NB4 (cell line): ENCODE measurements around the gene TUBGCP2.
"Not testable (repeated sequence)": the region's sequence is repeated elsewhere in the genome, so short reads cannot be mapped to it uniquely, and the experiment has no call there.

ENCODE experiments used
- DNase-seq: peaks from one replicate; pipeline ENCODE4 v3.0.0; 2010; ENCODE audit warnings: low read depth
- H3K4me3 ChIP-seq: one replicate; pipeline ENCODE4 v1.5.1; 2011; ENCODE audit warnings: mild to moderate bottlenecking, low read depth, low read length, moderate library complexity
- MYC ChIP-seq: IDR thresholded peaks from 2 replicates; pipeline ENCODE4 v1.6.1; 2011; ENCODE audit warnings: low read depth, low read length
- POLR2A ChIP-seq: IDR thresholded peaks from 2 replicates; pipeline ENCODE4 v1.6.1; 2011; ENCODE audit warnings: mild to moderate bottlenecking; ENCODE audit not compliant: insufficient read length; ENCODE audit errors: extremely low read depth
- TF ChIP-seq, protein P1 (sequence below): IDR thresholded peaks from 2 replicates; pipeline ENCODE4 v1.6.1; 2011; ENCODE audit warnings: low read depth, low read length
- TF ChIP-seq, protein P2 (sequence below): IDR thresholded peaks from one replicate; pipeline ENCODE4 v1.5.1; 2012; ENCODE audit warnings: low read depth, low read length

Gene TUBGCP2

DNA sequence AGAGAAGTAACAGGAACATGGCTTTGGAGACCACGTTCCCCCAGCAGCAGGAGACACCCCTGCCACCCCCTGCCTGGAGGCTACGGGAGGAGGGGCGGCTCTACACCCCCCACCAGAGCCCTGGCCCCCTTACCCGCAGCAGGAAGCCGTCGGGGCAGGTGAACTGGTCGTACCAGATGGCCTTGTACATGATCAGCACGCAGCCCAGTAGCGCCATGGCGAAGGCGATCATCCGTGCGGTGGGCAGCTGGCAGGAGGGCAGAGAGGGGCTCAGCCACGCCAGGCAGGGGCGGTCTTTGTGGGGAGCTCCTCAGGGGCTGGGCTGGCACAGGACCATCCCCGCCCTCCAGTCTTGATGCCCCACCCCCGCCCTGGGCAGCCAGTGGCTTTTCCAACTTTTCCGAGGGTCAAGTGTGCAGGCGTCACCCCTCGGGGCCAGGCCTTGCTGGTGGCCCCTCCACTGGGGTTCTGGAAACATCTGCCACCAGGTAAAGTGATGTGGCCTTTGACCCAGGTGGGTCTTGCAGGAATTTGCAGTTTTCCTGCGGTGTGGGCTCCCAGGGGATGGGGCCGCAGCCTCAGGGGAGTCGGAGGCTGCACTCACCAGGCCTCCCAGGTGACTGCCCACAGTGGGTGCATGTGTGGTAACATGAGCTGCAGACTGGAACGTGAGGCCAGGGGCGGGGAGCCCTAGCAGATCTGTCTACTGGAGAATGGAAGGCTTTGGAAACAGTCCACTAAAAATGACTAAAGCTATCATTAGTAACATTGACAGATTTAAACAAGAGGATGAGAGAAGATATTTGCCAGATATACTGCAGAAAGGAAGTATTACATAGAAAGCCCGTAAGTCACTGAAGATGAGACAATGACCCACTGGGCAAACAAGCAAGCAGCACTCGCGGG is 18.3 kb upstream of the TUBGCP2 start:
- H3K4me3 ChIP-seq: no peak overlapping the region
- TF ChIP-seq MYC: no peak
- TF ChIP-seq, protein P1, sequence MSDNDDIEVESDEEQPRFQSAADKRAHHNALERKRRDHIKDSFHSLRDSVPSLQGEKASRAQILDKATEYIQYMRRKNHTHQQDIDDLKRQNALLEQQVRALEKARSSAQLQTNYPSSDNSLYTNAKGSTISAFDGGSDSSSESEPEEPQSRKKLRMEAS: no peak
- TF ChIP-seq, protein P2, sequence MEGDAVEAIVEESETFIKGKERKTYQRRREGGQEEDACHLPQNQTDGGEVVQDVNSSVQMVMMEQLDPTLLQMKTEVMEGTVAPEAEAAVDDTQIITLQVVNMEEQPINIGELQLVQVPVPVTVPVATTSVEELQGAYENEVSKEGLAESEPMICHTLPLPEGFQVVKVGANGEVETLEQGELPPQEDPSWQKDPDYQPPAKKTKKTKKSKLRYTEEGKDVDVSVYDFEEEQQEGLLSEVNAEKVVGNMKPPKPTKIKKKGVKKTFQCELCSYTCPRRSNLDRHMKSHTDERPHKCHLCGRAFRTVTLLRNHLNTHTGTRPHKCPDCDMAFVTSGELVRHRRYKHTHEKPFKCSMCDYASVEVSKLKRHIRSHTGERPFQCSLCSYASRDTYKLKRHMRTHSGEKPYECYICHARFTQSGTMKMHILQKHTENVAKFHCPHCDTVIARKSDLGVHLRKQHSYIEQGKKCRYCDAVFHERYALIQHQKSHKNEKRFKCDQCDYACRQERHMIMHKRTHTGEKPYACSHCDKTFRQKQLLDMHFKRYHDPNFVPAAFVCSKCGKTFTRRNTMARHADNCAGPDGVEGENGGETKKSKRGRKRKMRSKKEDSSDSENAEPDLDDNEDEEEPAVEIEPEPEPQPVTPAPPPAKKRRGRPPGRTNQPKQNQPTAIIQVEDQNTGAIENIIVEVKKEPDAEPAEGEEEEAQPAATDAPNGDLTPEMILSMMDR: no peak
- TF ChIP-seq POLR2A: no peak
- no peak for DNase-seq

DNA sequence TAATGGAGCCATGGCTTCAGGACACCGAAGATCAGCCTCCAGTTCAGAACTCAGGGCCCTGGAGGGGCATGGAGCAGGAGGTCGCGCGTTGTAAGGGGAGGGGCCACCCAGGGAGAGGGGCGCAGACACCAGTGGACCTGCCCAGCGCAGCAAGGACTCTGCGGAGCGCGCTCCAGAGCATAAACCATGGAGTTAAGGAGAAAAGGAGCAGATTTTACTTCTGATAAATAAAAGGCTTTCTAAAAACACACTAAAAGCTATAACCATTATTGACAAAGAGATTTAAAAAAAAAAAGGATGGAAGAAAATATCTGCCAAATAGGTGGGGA is 17.5 kb upstream of the TUBGCP2 start:
- H3K4me3 ChIP-seq: no peak overlapping the region
- TF ChIP-seq POLR2A (no peak), MYC (no peak)
- TF ChIP-seq, protein P1: no peak
- TF ChIP-seq, protein P2: no peak
- no peak for DNase-seq

DNA sequence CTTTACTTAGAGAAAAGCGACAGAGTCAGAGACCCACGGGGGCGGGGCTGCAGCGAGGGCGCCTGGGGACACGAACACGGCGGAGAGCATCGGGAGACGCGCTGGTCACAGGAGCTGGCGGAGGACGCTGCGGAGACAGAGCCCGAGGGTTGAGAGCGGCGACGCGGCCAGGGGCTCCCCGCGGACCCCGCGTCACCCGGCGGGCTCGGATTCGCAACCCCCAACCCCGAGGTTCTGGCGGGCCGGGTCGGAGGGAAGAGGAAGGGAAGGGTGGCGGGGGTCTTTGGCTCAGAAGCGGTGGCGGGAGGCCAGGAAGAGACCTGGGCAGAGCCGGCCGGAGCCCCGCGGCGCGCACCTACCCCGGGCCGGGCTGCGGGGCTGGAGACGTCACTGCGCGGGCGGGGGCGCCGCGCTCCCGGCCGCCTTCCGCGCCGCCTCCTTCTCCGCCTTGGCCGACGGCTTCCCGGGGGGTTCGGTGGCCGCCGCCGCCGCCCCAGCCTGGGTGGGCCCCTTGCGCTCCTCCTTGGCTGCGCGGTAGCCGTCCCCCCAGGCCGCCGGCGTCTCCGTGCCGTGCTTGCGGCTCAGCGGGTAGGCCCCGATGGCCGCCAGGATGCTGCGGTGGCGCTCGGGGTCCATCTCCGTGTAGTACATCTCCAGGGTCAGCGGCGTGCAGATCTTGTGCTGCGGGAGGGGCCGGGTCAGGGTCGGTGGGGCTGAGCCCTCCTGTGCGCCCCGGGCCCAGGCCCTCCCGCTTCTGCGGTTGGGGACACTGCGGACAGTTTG is 17.0 kb upstream of the TUBGCP2 start:
- no peak overlapping the region for H3K4me3 ChIP-seq

DNA sequence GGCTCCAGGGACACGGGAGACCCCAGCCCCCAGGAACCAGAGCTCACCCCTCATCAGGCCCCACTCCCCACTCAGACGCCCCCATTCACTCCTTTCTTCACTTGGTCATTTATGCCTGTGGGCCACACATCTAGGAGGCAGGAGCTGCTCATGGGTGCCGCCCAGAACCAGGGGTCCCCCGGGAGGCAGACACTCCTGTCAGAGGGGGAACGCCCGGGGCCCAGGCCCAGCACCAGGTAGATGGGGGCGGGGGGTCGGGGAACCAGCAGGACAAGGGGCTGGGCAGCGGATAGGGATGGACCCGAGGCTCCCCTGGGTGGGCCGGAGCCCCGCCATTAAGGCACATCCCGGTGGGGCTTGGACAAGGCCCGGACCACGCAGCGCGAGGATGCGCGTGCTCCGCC is 16.2 kb upstream of the TUBGCP2 start:
- TF ChIP-seq POLR2A: no peak
- TF ChIP-seq, protein P1: no peak
- TF ChIP-seq MYC: no peak
- TF ChIP-seq, protein P2: no peak
- H3K4me3 ChIP-seq: no peak overlapping the region
- DNase-seq: no peak

More for the DNA sequence above, 17.0 kb upstream of the TUBGCP2 start:
- TF ChIP-seq POLR2A (no peak), MYC (no peak)
- TF ChIP-seq, protein P2: no peak
- TF ChIP-seq, protein P1: no peak
- no peak for DNase-seq

DNA sequence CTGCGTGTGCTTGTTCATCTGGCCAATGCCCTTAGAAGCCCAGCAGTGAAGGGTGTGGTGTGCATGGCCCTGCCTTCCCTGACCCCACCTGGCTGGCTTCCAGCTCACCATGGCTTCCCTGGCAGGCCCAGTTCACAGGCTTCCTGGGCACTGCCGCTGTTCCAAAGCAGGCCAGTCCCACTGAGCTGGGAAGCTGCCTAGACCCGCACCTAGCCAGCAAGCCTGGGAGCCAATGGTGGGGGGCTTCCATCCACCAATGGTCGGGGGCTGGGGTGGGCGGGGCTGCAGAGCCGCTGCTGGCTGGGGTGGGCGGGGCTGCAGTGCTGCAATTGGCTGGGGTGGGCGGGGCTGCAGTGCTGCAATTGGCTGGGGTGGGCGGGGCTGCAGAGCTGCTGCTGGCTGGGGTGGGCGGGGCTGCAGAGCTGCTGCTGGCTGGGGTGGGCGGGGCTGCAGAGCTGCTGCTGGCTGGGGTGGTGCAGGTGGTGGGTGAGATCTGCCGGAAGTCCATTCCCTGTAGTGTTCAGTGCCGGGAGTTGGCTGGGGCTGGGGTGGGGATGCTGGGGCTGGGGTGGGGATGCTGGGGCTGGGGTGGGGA is 15.6 kb upstream of the TUBGCP2 start:
- peak; percentile 51 for DNase-seq
- TF ChIP-seq MYC (no peak), POLR2A (no peak)
- TF ChIP-seq, protein P1: no peak
- TF ChIP-seq, protein P2: no peak
- no peak overlapping the region for H3K4me3 ChIP-seq

DNA sequence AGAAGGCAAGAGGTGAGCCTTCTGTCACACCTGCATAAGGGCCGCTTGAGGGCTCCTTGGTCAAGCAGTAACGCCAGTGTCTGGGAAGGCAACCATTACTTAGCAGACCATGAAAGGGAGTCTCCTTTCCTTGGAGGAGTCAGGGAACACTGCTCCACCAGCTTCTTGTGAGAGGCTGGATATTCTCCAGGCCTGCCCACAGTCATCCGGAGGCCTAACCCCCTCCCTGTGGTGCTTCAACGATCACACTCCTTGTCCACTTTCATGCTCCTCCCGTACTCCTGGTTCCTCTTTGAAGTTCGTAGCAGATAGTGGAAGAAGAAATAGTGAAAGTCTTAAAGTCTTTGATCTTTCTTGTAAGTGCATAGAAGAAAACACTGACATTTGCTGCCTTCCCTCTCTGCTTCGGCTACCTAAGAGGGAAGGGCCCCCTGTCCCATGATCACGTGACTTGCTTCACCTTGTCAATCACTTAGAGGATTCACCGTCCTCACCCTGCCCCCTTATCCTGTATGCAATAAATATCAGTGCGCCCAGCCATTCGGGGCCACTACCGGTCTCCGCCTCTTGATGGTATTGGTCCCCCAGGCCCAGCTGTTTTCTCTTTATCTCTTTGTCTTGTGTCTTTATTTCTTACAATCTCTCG is 13.5 kb upstream of the TUBGCP2 start:
- not testable (repeated sequence) for H3K4me3 ChIP-seq, DNase-seq

DNA sequence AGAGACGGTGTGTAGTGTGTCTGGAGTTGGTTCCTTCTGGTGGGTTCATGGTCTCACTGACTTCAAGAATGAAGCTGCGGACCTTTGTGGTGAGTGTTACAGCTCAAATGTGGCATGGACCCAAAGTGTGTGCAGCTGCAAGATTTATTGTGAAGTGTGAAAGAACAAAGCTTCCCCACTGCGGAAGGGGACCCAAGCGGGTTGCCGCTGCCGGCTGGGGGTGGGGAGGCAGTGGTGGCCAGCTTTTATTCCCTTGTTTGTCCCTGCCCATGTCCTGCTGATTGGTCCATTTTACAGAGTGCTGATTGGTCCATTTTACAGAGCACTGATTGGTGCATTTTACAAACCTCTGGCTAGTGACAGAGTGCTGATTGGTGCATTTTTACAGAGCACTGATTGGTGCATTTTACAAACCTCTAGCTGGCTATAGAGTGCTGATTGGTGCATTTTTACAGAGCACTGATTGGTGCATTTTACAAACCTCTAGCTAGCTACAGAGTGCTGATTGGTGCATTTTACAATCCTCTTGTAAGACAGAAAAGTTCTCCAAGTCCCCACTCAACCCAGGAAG is 12.3 kb upstream of the TUBGCP2 start:
- not testable (repeated sequence) for DNase-seq, H3K4me3 ChIP-seq
